Nasal cavity respiratory epithelium epithelial cell of viscerocranial mucosa (primary cell): ENCODE results near the gene PWWP2A. TPM values are rescaled to one million over a fixed set of nuclear protein-coding genes. Genes with fewer than 3 reads are reported as not detected.

Experiments used
- total RNA-seq: library from RNA; depleted of rRNA; stranded (reverse); fragments of >200 nt; gene quantifications from 2 replicates; pipeline ENCODE4 v1.2.3, GENCODE V29; 2014

The PWWP2A gene
- 14.4 and 20.1 TPM in 2 replicates for total RNA-seq

GRCh38 chr5:160119142-160119904, at the start of gene PWWP2A:
Gene PWWP2A (minus strand): TSS chr5:160119450. CDS start chr5:160119388, 62 bp downstream.

Other genes with a start within 250 kb of the PWWP2A start
- under 0.01 TPM in 1 of 2 replicates, not detected in the other for gene ADRA1B, start 203.0 kb downstream of the PWWP2A start, total RNA-seq
- gene TTC1, start 110.3 kb downstream of the PWWP2A start, total RNA-seq: 42.0 and 43.2 TPM in 2 replicates
- gene FABP6, start 110.1 kb upstream of the PWWP2A start, total RNA-seq: under 0.01 and 0.64 TPM in 2 replicates
- gene CCNJL, start 193.1 kb upstream of the PWWP2A start, total RNA-seq: 4.1 and 4.9 TPM in 2 replicates